Dermis microvascular lymphatic vessel endothelial cell (primary cell): ENCODE measurements around the gene CDK11A. TPM values are rescaled to one million over a fixed set of nuclear protein-coding genes. Genes with fewer than 3 reads are reported as not detected.
"Not testable (repeated sequence)": the region's sequence is repeated elsewhere in the genome, so short reads cannot be mapped to it uniquely, and the experiment has no call there.

Source experiments
- DNase-seq, 2 donors: peaks; one replicate each; pipeline versions ENCODE4 v3.0.0 to v3.0.0-alpha.2; 2010; ENCODE audit warnings: low read depth in 2 of 2
- total RNA-seq: library from RNA; depleted of rRNA; stranded (reverse); fragments of >200 nt; gene quantifications from 2 replicates; pipeline ENCODE4 v1.2.1, GENCODE V29; 2014

Gene CDK11A
- total RNA-seq, 1 donor from 2014 or later = 2.8 TPM

DNA sequence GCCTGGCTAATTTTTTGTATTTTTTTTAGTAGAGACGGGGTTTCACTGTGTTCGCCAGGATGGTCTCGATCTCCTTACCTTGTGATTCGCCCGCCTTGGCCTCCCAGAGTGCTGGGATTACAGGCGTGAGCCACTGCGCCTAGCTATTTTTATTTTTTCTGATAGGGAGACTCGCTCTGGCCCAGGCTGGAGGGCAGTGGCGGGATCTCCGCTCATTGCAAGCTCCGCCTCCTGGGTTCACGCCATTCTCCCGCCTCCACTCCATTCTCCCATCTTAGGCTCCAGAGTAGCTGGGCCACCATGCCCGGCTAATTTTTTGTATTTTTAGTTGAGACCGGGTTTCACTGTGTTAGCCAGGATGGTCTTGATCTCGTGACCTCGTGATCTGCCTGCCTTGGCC lies 1.9 kb upstream of the CDK11A start:
- DNase-seq = not testable (repeated sequence)

DNA sequence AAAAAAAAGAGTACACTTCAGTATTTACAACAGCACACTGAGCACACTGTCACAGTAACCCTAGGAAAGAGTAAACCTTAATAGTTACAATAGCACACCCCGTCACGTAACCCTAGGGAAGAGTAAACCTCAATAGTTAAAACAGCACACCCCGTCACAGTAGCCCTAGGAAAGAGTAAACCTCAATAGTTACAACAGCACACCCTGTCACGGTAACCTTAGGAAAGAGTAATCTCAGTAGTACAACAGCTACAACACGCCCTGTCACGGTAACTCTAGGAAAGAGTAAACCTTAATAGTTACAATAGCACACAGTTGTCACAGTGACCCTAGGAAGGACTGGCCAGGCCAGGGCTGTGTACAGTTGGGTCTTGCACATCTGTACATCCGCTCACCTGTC lies 3.0 kb downstream of the CDK11A start:
- DNase-seq = no peak

DNA sequence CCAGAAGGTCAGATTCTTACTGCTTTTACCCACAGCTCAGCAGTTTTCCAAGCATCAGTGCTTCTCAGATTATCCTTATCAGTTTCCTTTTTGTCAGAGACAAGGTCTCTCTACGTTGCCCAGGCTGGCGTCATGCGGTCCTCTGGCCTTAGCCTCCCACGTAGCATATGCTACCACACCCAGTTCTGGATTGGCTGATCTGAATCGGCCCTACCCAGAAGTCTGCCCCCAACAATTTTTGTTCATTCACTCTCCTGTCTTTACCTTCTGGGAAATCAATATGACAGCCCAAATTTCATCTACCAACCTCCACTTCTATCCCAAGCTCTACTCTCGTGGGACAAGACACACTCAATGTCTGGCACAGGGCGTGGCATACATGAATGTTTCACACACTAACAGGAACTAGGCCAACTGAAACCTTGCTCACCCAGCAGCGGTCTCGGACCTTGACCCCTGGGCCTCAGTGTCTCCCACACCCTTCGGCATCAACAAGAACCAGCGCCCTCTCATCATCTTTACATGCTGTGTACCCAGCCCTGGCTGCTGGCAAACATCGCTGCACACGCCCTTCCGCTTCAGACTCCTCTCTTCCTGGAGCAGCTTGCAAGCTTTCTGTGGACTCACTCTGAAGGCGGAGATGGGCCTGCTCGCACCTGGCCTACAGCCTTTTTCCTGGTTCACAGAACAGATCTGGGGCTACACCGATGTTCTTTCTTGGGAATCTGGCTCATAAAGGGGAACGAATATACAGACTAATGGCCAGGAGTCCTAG lies 8.9 kb downstream of the CDK11A start:
- DNase-seq = not testable (repeated sequence)

DNA sequence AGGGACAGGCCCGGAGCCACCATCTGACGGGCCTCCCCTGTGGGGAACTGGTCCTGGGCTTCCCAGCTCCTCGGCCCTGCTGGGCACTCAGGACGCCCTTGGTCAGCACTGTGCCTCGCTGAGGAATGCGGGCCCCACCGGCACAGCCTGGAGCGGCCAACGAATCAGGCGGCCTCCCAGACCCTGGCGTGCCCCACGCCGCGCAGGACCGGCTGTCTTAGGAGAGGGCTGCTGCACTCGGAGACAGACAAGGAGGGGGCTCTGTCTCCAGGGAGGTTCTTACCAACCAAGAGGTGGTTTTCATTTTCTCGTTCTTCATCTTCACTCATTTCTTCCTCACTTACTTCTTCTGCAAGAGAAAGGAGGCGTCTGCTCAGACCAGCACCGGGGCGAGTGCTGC lies 16.3 kb downstream of the CDK11A start:
- DNase-seq = not testable (repeated sequence)

DNA sequence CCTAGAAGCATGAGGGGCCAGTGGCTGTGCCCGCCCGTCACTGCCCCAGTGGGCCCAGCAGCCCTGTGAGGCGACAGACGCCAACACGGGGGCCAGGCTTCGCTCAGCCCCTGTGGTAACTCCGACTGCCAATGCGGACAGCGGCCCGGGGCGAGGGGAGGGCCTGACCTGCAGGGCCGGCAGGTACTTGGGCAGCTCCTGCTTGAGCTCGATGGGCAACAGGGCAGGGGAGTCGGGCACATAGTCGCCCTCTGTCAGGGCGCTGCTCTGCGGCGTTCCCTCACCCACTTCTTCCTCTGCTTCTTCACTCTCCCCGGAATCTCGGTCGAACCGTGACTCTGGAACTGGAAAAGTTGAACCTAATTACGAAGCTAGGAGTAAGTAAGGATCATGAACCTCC lies 16.9 kb downstream of the CDK11A start:
- DNase-seq = not testable (repeated sequence)

DNA sequence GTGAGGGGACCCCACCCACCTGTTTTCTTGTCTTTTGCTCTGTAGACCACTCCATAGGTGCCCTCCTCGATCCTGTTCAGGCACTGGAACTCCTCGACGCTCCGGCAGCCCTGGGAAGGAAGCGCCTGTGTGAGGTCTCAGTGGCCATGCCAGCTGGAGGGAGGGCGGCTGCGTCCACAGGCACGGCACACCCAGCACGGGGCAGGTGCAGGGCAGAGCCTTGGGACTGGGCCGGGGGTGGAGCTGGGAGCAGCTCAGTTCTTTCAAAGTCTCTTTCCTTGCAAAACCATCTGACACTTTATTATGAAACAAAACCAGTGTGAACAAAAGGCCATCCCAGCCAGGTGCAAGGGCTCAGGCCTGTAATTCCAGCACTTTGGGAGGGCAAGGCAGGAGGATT lies 18.5 kb downstream of the CDK11A start:
- not testable (repeated sequence) for DNase-seq

DNA sequence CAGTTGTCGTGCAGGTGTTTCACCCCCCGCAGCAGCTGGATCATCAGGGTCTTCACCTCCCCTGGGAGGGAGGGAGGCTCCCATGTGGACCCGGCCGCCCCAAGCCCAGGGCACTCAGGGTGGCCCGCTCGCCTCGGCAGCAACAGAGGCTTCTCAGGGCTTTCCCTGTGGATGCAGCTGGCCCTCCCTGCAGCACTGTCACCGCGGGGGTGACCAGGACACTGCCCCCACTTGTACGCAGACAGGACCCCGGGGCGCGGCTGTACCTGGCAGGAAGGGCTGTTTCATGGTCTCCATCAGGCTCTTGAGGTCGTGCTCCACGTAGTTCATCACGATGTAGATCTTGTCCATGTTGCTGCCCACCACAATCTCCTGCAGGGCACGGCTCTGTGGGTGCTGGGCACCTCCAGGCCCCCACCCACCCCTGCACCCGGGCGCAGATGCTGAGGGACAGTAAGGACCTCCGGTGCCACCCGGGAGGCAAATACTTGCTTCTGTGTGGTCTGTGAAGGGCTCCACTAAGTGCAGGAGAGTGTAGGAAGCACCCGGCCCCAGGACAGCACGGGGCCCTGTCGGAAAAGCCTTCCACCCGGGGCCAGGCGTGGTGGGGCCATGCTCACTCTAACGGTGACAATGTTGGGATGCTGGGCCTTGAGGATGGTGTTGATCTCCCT lies 19.7 kb downstream of the CDK11A start:
- not testable (repeated sequence) for DNase-seq

DNA sequence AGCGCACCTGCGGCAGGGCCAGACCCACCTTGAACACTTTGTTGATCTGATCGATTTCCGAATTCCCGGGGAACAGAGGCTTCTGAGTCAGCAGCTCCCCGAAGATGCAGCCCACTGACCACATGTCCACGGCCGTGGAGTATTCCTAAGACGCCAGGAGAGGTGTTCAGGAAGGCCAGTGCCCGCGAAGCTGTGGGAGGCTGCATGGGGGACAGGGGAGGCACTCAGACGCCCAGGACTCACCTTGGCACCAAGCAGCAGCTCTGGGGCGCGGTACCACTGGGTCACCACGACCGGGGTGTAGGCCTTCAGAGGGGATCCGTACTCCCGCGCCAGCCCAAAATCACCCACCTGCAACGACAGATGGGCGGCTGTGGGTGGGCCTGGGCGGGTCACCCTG lies 20.4 kb downstream of the CDK11A start:
- no peak for DNase-seq

DNA sequence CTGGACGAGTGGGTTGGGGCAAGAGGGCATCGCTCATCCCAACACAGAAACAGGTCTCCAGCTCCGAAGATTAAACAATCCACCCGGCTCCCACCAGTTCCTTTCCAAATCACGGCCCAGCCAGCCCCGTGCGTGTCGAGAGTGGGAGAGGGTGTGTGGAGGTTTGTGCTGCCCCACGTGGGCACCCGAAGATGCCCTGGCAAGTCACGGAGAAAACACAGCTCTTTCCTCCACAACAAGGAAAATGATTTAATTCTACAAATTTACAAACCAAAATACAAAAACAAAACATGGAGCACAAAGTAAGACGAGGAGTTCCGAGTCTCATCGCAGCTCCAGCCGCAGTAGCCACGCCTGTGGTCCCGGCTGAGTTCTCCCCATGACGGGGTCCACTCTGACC lies 21.7 kb downstream of the CDK11A start:
- not testable (repeated sequence) for DNase-seq

DNA sequence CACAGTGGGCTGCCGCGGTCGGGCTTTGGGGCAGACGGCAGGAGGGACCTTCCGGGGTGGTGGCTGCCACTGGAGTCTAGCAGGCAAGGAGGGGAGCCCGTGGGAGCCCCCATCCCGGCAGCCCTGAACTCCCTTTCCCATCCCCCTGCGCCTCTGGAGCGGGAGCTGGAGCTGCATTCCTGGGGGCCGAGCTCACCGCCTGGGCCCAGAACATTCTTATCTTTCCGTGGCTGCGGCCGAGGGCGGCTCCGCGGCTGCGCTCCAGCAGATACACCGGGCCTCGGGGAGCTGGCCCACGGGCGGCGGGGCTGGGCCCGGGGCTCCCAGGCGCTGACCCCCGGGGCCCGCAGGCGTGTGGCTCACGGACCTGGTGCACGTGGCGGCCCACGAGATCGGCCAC lies 23.6 kb downstream of the CDK11A start:
- not testable (repeated sequence) for DNase-seq

DNA sequence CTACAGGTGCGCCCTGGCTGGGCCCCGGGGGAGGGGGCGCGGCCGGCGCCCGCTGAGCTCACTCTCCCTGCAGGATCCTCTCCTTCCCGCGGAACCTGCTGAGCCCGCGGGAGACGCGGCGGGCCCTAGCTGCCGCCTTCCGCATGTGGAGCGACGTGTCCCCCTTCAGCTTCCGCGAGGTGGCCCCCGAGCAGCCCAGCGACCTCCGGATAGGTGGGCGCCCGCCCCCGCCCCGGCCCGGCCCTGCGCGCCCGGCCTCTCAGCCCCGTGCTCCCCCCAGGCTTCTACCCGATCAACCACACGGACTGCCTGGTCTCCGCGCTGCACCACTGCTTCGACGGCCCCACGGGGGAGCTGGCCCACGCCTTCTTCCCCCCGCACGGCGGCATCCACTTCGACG lies 24.1 kb downstream of the CDK11A start:
- not testable (repeated sequence) for DNase-seq

DNA sequence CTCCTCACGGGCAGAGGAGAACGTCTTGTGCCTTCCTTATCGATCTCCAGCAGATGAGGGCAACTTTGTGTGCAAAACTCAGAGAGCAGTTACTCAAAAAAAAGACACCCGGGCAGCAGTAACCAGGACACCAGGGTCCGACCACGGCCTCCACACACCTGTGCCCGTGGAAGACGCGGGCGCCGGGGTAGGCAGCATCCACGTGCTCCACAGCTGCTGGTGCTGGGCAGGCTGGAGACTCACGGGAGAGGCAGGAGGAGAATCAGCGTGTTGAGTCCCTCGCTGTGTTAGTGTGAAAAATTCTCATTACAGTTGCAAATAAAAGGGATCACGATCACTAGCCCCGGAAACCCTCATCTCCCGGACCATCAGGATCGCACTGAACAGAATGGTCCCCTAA lies 25.1 kb downstream of the CDK11A start:
- not testable (repeated sequence) for DNase-seq

DNA sequence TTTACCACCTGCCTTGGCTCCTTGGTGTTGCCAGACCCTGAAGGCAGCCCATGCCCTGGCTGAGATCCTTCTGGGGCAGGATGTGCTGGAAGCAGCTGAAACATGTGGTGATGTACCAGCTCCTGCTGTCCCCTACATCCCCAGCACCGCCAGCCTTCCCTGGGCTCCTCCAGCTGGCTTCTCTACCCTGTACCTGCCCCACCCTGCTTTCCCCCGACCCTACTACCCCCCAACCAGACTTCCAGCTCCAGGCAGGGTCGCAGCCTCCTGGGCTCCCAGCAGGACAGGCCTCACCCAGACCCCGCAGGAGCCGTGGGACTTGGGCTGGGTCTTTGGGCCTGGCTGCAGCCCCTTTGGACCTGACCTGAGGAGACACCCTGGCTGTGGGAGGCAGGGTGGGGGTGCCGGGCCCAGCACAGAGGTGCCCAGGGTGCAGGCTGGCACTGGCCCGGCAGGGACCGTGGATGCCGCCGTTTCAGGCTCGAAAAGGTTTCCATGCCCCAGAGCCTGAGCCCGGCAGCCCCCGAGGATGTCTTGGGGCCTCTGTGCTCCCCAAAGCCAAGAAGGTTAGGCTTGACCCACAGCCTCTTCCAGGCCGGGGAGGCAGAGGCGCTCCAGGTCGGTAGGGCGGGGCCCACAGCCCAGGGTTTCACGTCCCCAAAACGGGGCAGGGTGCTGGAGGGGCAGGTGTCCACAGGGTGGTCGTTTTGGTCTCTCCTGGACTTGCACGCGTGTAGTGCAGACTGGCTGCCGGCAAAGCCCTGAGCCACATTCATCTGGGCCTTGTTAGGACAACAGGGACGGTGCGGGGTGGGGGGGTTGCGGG lies 26.6 kb downstream of the CDK11A start:
- not testable (repeated sequence) for DNase-seq

DNA sequence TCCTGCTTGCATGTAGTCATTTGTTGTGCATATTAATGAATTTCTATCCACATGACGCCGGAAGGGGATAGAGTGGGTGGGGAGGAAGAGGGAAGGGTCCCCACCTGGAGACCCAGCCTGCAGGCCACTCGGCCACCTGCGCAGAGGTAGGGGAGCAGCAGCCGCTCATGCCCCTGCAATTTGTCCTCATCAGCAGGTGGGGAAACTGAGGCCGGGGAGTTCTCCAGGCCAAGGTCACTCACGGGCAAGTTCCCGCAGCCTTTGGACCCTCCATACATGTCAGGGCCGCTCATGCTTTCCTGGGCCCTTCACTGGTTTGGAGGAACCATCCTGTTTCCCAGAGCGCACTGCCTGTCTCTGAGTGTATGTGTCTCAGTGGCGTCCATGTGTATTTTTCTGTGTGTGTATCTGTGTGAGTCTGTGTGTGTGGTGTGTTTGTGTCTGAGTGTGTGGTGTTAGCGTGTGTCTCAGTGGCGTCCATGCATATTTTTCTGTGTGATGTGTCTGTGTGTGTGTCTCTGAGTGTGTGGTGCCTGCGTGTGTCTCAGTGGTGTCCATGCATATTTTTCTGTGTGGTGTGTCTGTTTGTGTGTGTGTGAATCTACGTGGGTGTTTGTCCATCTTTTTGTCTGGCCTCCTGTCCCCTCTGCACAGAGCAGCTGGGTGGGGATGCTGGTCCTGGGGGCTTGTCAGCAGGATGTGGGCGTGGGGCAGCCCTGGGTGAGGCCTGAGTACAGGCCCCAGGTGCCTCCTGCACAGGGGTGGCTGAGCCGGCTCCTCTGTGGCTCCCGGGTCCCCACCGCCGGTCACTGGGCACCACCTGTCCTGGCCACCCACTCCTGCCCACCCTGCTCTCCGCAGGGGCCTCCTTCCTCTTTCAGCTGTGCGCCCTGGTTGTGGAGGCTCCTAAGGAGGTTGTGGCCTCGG lies 27.5 kb downstream of the CDK11A start:
- DNase-seq = not testable (repeated sequence)

DNA sequence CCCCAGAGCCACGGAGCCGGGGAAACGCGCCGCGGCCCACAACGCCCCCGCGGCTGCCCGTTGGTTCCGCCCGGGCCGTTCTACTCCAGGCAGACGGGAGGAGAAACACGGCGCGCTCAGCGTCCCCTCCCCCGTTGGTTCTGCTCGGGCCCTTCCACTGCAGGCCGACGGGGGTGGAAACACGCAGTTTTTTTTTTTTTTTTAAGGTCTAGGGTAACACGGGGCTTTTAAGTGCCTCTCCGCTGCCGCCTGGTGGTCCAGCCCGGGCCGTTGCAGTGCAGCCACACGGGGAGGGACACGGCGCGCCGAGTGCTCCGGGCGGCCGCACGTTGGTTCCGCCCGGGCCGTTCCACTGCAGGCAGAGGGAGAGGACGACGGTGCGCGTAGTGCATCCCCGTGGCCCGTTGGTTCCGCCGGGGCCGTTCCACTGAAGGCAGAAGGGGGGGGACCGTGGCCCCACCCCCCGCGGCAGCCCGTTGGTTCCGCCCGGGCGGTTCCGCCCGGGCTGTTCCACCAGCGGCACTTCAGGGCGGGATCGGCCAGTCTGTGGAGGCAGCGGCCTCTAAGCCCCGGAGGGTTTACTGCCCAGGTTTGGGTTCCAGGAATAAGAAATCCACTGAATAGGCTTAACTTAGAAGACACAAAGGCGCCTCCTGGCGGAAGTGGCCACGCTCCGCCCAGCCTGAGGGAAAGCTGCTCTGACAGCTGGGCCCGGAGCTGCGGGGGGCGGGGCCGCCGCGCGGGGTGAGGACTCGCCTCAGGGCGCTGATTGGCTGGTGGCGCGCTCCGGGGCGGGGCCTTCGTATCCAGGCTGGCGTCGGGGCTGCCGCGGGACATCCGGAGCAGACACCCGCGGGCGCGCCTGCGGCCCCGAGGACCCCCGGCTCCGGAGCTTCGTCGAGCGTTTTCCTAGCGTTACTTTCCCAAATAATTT lies 31.2 kb downstream of the CDK11A start, which contains the start of gene SLC35E2B:
SLC35E2B (minus strand) TSS at position 82 of the 934 bp plus-strand sequence. CDS start 16,096 bp downstream, outside the sequence.
- peak; percentile 85 to 93 for DNase-seq

DNA sequence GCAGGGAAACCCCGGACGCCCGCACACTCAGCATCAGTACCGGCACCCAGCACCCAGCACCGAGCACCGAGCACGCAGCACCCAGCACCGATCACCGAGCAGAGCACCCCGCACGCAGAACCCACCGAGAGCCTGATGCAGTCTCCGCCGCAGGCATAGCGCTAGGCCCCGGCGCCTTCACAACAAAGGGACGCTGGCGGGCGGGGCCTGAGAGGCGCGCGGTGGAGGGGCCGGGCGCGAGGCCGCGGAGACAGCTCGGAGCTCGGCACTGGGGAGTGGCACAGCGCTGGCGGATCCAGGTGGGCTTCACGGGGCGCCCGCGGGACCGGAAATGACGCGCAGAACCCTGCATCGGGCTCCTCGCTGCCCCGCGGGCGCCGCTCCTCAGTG lies 31.8 kb downstream of the CDK11A start:
- DNase-seq = peak; percentile 25 to 73

DNA sequence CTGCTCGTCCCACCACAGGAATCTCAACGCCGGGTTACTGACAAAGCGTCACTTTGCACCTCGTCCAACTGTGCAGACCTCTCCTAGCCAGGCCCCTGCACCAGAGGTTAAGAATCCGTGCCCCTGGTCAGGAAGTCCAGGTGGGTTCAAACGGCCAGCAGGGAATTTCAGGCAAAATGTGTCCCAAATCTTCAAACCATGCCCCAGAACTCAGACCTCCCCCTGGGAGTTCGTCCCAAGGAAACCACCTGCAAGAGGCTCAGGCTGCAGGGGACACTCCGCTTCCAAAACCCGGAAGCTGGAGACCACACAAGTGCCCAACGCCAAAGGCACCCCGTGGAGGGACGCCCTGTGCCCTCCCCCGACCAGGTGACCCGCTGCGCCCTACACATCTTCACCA lies 32.7 kb downstream of the CDK11A start:
- not testable (repeated sequence) for DNase-seq

DNA sequence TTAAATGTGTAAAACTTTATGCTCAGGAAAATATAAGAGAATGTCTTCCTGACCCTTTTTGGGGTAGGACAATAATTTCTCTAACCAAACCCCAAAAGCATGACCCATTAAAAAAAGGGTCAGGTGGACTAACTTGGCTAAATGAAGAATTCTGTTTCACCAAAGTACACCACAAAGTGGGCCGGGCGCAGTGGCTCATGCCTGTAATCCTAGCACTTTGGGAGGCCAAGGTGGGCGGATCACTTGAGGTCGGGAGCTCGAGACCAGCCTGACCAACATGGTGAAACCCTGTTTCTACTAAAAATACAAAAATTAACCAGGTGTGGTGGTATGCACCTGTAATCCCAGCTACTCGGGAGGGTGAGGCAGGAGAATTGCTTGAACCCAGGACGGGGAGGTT lies 34.6 kb downstream of the CDK11A start:
- not testable (repeated sequence) for DNase-seq

DNA sequence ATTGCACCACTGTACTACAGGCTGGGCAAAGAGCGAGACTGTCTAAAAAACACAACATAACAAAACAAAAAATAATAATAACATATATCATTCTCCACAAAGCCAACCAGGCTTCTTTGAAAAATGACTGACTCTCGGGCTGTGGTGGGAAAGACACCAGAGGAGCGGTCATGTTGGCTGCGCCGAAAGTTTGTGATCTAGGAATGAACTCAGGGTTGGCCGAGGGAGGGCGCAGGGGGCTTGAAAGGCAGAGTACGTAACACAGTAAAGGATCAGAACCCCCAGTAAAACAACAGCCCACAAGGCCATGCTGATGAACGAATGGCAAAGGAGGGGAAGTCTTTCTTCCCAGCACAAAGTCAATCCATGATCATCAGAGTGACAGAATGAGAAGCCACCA lies 36.3 kb downstream of the CDK11A start:
- DNase-seq = no peak
